WTC11 (cell line): ENCODE measurements around the gene MORN1. TPM values are rescaled to one million over a fixed set of nuclear protein-coding genes. Genes with fewer than 3 reads are reported as not detected.

Source experiments
- ATAC-seq: fragments of 200-7000 bp; cut with Tn5 transposase; 2 replicates; pipeline ENCODE4 v1.10.0; 2021; ENCODE audit warnings: mild to moderate bottlenecking, moderate library complexity
- CTCF ChIA-PET: fragments of 300-600 bp; sonication (Branson Sonifier 250); formaldehyde crosslinking; loops from one replicate; lab custom pipeline; 2021; ENCODE audit warnings: antibody characterized with exemption; lab: Charles Lee
- POLR2A ChIA-PET: fragments of 350-600 bp; sonication (Branson Sonifier 250); formaldehyde crosslinking; loops from one replicate; lab custom pipeline; 2021; ENCODE audit warnings: antibody characterized with exemption; lab: Charles Lee
- DNase-seq: peaks from one replicate; pipeline ENCODE4 v3.0.0; 2021; ENCODE audit warnings: low spot score
- H3K27ac Mint-ChIP-seq: 2 replicates; pipeline ENCODE4 v1.8.0; 2021; ENCODE audit warnings: mixed read lengths
- H3K27me3 Mint-ChIP-seq: 2 replicates; pipeline ENCODE4 v1.8.0; 2021; ENCODE audit warnings: low read depth, mild to moderate bottlenecking, moderate library complexity, mixed read lengths
- H3K36me3 Mint-ChIP-seq: 2 replicates; pipeline ENCODE4 v1.8.0; 2021; ENCODE audit warnings: mixed read lengths
- H3K4me1 Mint-ChIP-seq: 2 replicates; pipeline ENCODE4 v1.8.0; 2022; ENCODE audit warnings: mixed read lengths
- H3K4me3 Mint-ChIP-seq: 2 replicates; pipeline ENCODE4 v1.8.0; 2021; ENCODE audit warnings: mild to moderate bottlenecking, moderate library complexity, mixed read lengths
- H3K9me3 Mint-ChIP-seq: 2 replicates; pipeline ENCODE4 v1.8.0; 2021; ENCODE audit warnings: mixed read lengths
- CDX4 ChIP-seq: fragments of 250-450 bp; sonication (Bioruptor Pico); IDR thresholded peaks from 2 replicates; pipeline ENCODE4 v1.9.0; 2021; ENCODE audit warnings: moderate library complexity, mild to moderate bottlenecking, inconsistent platforms, borderline replicate concordance
- CREB1 ChIP-seq: sonication (generic); formaldehyde crosslinking; IDR thresholded peaks from 2 replicates; pipeline ENCODE4 v1.8.0; 2023; ENCODE audit warnings: mild to moderate bottlenecking, missing genetic modification reagents
- CREM ChIP-seq: sonication (generic); formaldehyde crosslinking; IDR thresholded peaks from 2 replicates; pipeline ENCODE4 v1.8.1; 2022; ENCODE audit warnings: mild to moderate bottlenecking, missing genetic modification reagents, moderate library complexity
- E2F5 ChIP-seq: sonication (generic); formaldehyde crosslinking; IDR thresholded peaks from 2 replicates; pipeline ENCODE4 v1.8.1; 2022; ENCODE audit warnings: mild to moderate bottlenecking, moderate library complexity, missing genetic modification reagents
- ESRRA ChIP-seq: sonication (generic); formaldehyde crosslinking; IDR thresholded peaks from 2 replicates; pipeline ENCODE4 v1.8.1; 2022; ENCODE audit warnings: mild to moderate bottlenecking, missing genetic modification reagents, borderline replicate concordance
- FOXK1 ChIP-seq: sonication (generic); formaldehyde crosslinking; IDR thresholded peaks from 2 replicates; pipeline ENCODE4 v1.8.0; 2022; ENCODE audit warnings: mild to moderate bottlenecking, moderate library complexity, missing genetic modification reagents
- IRF2 ChIP-seq: sonication (generic); formaldehyde crosslinking; IDR thresholded peaks from 2 replicates; pipeline ENCODE4 v1.8.0; 2022; ENCODE audit warnings: low read depth, missing genetic modification reagents, borderline replicate concordance
- NR1H2 ChIP-seq: sonication (generic); formaldehyde crosslinking; IDR thresholded peaks from 2 replicates; pipeline ENCODE4 v1.9.0; 2021; ENCODE audit warnings: mild to moderate bottlenecking, moderate library complexity, missing genetic modification reagents
- OVOL2 ChIP-seq: fragments of 250-450 bp; sonication (Bioruptor Pico); IDR thresholded peaks from 2 replicates; pipeline ENCODE4 v1.9.0; 2021; ENCODE audit warnings: mild to moderate bottlenecking, borderline replicate concordance
- SOX15 ChIP-seq: fragments of 250-450 bp; sonication (Bioruptor Pico); IDR thresholded peaks from 2 replicates; pipeline ENCODE4 v1.9.0; 2021; ENCODE audit warnings: mild to moderate bottlenecking
- SP1 ChIP-seq: sonication (generic); formaldehyde crosslinking; conservative IDR thresholded peaks from 2 replicates; pipeline ENCODE4 v1.8.1; 2022; ENCODE audit warnings: missing genetic modification reagents
- USF1 ChIP-seq: sonication (generic); formaldehyde crosslinking; IDR thresholded peaks from 2 replicates; pipeline ENCODE4 v1.8.0; 2022; ENCODE audit warnings: mild to moderate bottlenecking, missing genetic modification reagents
- total RNA-seq: library from RNA; stranded (reverse); gene quantifications from 3 replicates; pipeline ENCODE4 v1.2.3, GENCODE V29; 2021
- TF ChIP-seq, protein P1 (sequence below): sonication (generic); formaldehyde crosslinking; IDR thresholded peaks from 2 replicates; pipeline ENCODE4 v1.8.0; 2022; ENCODE audit warnings: mild to moderate bottlenecking, missing genetic modification reagents
- TF ChIP-seq, protein P2 (sequence below): sonication (generic); formaldehyde crosslinking; IDR thresholded peaks from 2 replicates; pipeline ENCODE4 v1.8.1; 2022; ENCODE audit warnings: low read depth, missing genetic modification reagents, borderline replicate concordance
- TF ChIP-seq, protein P3 (sequence below): sonication (generic); formaldehyde crosslinking; IDR thresholded peaks from 2 replicates; pipeline ENCODE4 v1.8.0; 2022; ENCODE audit warnings: mild to moderate bottlenecking, missing genetic modification reagents
- TF ChIP-seq, protein P4 (sequence below): sonication (generic); formaldehyde crosslinking; IDR thresholded peaks from 2 replicates; pipeline ENCODE4 v1.8.0; 2023; ENCODE audit warnings: mild to moderate bottlenecking, missing genetic modification reagents

MORN1 gene
- total RNA-seq, 1 experiment from 2014 or later, result 14.5 TPM

DNA sequence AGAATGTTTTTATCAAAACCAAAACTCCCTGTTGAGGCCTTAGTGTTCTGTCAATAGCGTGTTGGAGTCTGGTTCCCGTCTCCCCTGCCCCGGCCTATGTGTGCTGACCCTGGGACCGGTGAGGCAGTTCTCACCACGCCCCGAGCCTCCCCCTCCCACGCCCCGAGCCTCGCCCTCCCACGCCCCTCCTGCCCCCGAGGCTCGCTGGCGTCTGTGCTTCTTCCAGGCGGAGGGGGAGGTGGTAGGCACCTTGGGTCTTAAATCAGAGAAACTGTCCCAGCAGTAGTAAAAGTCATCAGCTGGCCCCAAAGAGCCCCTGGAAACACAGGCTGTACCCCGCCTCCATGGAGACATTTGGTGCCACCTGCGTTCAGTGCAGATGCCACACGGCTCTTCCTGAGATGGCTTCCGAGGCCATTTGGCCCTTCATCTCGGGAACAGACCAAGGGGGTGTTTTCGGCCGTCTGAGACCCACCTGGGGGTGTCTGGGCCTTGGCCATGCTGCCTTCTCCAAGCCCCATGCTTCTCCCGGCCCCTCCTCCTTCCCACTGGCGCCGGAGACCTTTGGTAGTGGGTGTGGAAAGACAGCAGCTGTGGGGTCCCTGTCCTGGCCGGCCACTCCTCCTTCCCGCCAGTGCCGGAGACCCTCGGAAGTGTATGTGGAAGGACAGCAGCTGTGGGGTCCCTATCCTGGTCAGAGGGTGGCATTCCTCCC lies 118.5 kb downstream of the MORN1 start:
- POLR2A ChIA-PET, result interaction anchor here (0.6 kb wide), 1 partner anchor 16 kb away, joined by 3 read pairs; no protein-coding TSS in a partner anchor
- DNase-seq, result no peak
- TF ChIP-seq CDX4 (CRISPR knock-in tag), result no peak
- TF ChIP-seq NR1H2 (CRISPR knock-in tag), result no peak
- TF ChIP-seq CREM (CRISPR knock-in tag), result no peak
- TF ChIP-seq, protein P1, sequence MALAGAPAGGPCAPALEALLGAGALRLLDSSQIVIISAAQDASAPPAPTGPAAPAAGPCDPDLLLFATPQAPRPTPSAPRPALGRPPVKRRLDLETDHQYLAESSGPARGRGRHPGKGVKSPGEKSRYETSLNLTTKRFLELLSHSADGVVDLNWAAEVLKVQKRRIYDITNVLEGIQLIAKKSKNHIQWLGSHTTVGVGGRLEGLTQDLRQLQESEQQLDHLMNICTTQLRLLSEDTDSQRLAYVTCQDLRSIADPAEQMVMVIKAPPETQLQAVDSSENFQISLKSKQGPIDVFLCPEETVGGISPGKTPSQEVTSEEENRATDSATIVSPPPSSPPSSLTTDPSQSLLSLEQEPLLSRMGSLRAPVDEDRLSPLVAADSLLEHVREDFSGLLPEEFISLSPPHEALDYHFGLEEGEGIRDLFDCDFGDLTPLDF (CRISPR knock-in tag), result no peak
- TF ChIP-seq USF1 (CRISPR knock-in tag), result no peak
- TF ChIP-seq, protein P2, sequence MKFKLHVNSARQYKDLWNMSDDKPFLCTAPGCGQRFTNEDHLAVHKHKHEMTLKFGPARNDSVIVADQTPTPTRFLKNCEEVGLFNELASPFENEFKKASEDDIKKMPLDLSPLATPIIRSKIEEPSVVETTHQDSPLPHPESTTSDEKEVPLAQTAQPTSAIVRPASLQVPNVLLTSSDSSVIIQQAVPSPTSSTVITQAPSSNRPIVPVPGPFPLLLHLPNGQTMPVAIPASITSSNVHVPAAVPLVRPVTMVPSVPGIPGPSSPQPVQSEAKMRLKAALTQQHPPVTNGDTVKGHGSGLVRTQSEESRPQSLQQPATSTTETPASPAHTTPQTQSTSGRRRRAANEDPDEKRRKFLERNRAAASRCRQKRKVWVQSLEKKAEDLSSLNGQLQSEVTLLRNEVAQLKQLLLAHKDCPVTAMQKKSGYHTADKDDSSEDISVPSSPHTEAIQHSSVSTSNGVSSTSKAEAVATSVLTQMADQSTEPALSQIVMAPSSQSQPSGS (CRISPR knock-in tag), result no peak
- TF ChIP-seq, protein P3, sequence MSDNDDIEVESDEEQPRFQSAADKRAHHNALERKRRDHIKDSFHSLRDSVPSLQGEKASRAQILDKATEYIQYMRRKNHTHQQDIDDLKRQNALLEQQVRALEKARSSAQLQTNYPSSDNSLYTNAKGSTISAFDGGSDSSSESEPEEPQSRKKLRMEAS (CRISPR knock-in tag), result no peak
- TF ChIP-seq SOX15 (CRISPR knock-in tag), result no peak
- TF ChIP-seq FOXK1 (CRISPR knock-in tag), result no peak
- no peak for TF ChIP-seq CREB1 (CRISPR knock-in tag)
- TF ChIP-seq IRF2, result no peak
- TF ChIP-seq E2F5 (CRISPR knock-in tag), result no peak
- TF ChIP-seq, all 79 proteins: peak for 0
- peaks cover 5% of the 10 kb centered on the region for H3K36me3 Mint-ChIP-seq
- CTCF ChIA-PET, result interaction anchor here (1.0 kb wide), 1 partner anchor 34 kb away, joined by 3 read pairs; no protein-coding TSS in a partner anchor
- ATAC-seq, result no peak
- H3K4me1 Mint-ChIP-seq, result peaks cover 49% of the 10 kb centered on the region
- H3K4me3 Mint-ChIP-seq, result no peak overlapping the region
- H3K9me3 Mint-ChIP-seq, result no peaks in the 10 kb centered on the region
- no peaks in the 10 kb centered on the region for H3K27me3 Mint-ChIP-seq
- H3K27ac Mint-ChIP-seq, result peak overlapping the region; percentile 79; the same call in 1 of the 2 replicates

GRCh38 chr1:2271841-2272655 lies 119.3 kb downstream of the MORN1 start:
- DNase-seq (no peak), ATAC-seq (no peak)
- Mint-ChIP-seq H3K4me1 (peaks cover 44% of the 10 kb centered on the region), H3K27ac (peak overlapping the region; percentile 91), H3K36me3 (no peaks in the 10 kb centered on the region), H3K4me3 (no peak overlapping the region), H3K27me3 (no peaks in the 10 kb centered on the region), H3K9me3 (no peaks in the 10 kb centered on the region)
- ChIA-PET CTCF (interaction anchor here (1.0 kb wide), 1 partner anchor 35 kb away, joined by 3 read pairs; no protein-coding TSS in a partner anchor), POLR2A (interaction anchor here (0.6 kb wide), 1 partner anchor 15 kb away, joined by 3 read pairs; no protein-coding TSS in a partner anchor)
- TF ChIP-seq ESRRA, result no peak
- TF ChIP-seq, protein P4, sequence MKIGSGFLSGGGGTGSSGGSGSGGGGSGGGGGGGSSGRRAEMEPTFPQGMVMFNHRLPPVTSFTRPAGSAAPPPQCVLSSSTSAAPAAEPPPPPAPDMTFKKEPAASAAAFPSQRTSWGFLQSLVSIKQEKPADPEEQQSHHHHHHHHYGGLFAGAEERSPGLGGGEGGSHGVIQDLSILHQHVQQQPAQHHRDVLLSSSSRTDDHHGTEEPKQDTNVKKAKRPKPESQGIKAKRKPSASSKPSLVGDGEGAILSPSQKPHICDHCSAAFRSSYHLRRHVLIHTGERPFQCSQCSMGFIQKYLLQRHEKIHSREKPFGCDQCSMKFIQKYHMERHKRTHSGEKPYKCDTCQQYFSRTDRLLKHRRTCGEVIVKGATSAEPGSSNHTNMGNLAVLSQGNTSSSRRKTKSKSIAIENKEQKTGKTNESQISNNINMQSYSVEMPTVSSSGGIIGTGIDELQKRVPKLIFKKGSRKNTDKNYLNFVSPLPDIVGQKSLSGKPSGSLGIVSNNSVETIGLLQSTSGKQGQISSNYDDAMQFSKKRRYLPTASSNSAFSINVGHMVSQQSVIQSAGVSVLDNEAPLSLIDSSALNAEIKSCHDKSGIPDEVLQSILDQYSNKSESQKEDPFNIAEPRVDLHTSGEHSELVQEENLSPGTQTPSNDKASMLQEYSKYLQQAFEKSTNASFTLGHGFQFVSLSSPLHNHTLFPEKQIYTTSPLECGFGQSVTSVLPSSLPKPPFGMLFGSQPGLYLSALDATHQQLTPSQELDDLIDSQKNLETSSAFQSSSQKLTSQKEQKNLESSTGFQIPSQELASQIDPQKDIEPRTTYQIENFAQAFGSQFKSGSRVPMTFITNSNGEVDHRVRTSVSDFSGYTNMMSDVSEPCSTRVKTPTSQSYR (CRISPR knock-in tag), result no peak
- no peak for TF ChIP-seq OVOL2 (CRISPR knock-in tag)
- no peak for TF ChIP-seq SP1 (CRISPR knock-in tag)
- TF ChIP-seq CDX4 (CRISPR knock-in tag), result no peak
